HG02610 (cell line): ENCODE data around the gene PRICKLE1.

ENCODE experiments used
- ATAC-seq: cut with Tn5 transposase; IDR thresholded peaks from one replicate; pipeline ENCODE4 v1.9.1; 2021; ENCODE audit warnings: mild to moderate bottlenecking, moderate library complexity; ENCODE audit not compliant: unreplicated experiment

The PRICKLE1 gene

GRCh38 chr12:42590330-42590934 is 886 bp upstream of the PRICKLE1 start:
- no peak for ATAC-seq

GRCh38 chr12:42588524-42589464 is 752 bp downstream of the PRICKLE1 start:
- ATAC-seq, result peak; percentile 37

GRCh38 chr12:42587601-42588523 is 1.7 kb downstream of the PRICKLE1 start:
- ATAC-seq, result no peak

GRCh38 chr12:42586268-42586667 is 3.3 kb downstream of the PRICKLE1 start:
- ATAC-seq, result no peak

GRCh38 chr12:42585841-42586216 is 3.7 kb downstream of the PRICKLE1 start:
- no peak for ATAC-seq

- ATAC-seq, result no peak
Measured at GRCh38 chr12:42585154-42585840, 4.2 kb downstream of the PRICKLE1 start.

GRCh38 chr12:42584651-42585111 is 4.9 kb downstream of the PRICKLE1 start:
- ATAC-seq, result no peak

- ATAC-seq, result no peak
Measured at GRCh38 chr12:42583016-42583415, 6.5 kb downstream of the PRICKLE1 start.

GRCh38 chr12:42582498-42582897 is 7.0 kb downstream of the PRICKLE1 start:
- ATAC-seq, result no peak

- no peak for ATAC-seq
Measured at GRCh38 chr12:42582050-42582449, 7.5 kb downstream of the PRICKLE1 start.

- no peak for ATAC-seq
Measured at GRCh38 chr12:42576374-42576773, 13.2 kb downstream of the PRICKLE1 start.

- no peak for ATAC-seq
Measured at GRCh38 chr12:42575717-42576116, 13.8 kb downstream of the PRICKLE1 start.

GRCh38 chr12:42574851-42575266 is 14.7 kb downstream of the PRICKLE1 start:
- ATAC-seq, result no peak

GRCh38 chr12:42571327-42572009 is 18.1 kb downstream of the PRICKLE1 start:
- ATAC-seq, result no peak

- ATAC-seq, result no peak
Measured at GRCh38 chr12:42570076-42570475, 19.5 kb downstream of the PRICKLE1 start.

- no peak for ATAC-seq
Measured at GRCh38 chr12:42568952-42569915, 20.3 kb downstream of the PRICKLE1 start.

GRCh38 chr12:42565633-42566032 is 23.9 kb downstream of the PRICKLE1 start:
- no peak for ATAC-seq

GRCh38 chr12:42564996-42565395 is 24.6 kb downstream of the PRICKLE1 start:
- no peak for ATAC-seq

- ATAC-seq, result no peak
Measured at GRCh38 chr12:42564556-42564955, 25.0 kb downstream of the PRICKLE1 start.
